Thymus (tissue), 11 donors: Measurements from ENCODE around the gene KAZALD1. TPM values are rescaled to one million over a fixed set of nuclear protein-coding genes. Genes with fewer than 3 reads are reported as not detected.
A peak's percentile ranks its signal among the peaks of the same experiment; 100 is the strongest.

ENCODE experiments used
- DNase-seq, 9 donors: peaks; one replicate each; pipeline ENCODE4 v3.0.0-alpha.2; 2013; ENCODE audit warnings: low spot score in 9 of 9, low read depth in 6 of 9, missing footprints in 1 of 9
- H3K27ac ChIP-seq, 2 donors: one replicate each; pipeline ENCODE4 v1.5.1; 2013; ENCODE audit warnings: control low read depth in 1 of 2, low read depth in 1 of 2, low read length in 1 of 2, mild to moderate bottlenecking in 1 of 2, moderate library complexity in 1 of 2
- H3K27me3 ChIP-seq, 2 donors: one replicate each; pipeline ENCODE4 v1.5.1; 2013; ENCODE audit warnings: low read length in 1 of 2; ENCODE audit not compliant: control insufficient read depth in 2 of 2, insufficient read depth in 1 of 2
- H3K36me3 ChIP-seq, 2 donors: one replicate each; pipeline ENCODE4 v1.5.1; 2013; ENCODE audit warnings: low read length in 1 of 2, mild to moderate bottlenecking in 1 of 2, moderate library complexity in 1 of 2; ENCODE audit not compliant: control insufficient read depth in 2 of 2, insufficient read depth in 2 of 2
- H3K4me1 ChIP-seq, 2 donors: one replicate each; pipeline ENCODE4 v1.5.1; 2013; ENCODE audit warnings: low read length in 2 of 2; ENCODE audit not compliant: control insufficient read depth in 2 of 2, insufficient read depth in 2 of 2
- H3K4me3 ChIP-seq, 2 donors: one replicate each; pipeline ENCODE4 v1.5.1; 2013; ENCODE audit warnings: low read length in 2 of 2, control low read depth in 1 of 2, mild to moderate bottlenecking in 1 of 2
- H3K9me3 ChIP-seq, 2 donors: one replicate each; pipeline ENCODE4 v1.5.1; 2013; ENCODE audit warnings: low read length in 1 of 2, mild to moderate bottlenecking in 1 of 2; ENCODE audit not compliant: control insufficient read depth in 2 of 2, insufficient read depth in 1 of 2
- WGBS: extraction: QIAGEN DNeasy Blood & Tissue Kit; methylation state at CpG from one replicate; pipeline ENCODE4 v1.1.7; 2013; 5-methylcytosine and 5-hydroxymethylcytosine counted together
- polyA plus RNA-seq: library from polyadenylated mRNA; stranded (reverse); fragments of 200-250 nt; gene quantifications from one replicate; pipeline ENCODE4 v1.2.3, GENCODE V29; 2013
- total RNA-seq: library from RNA; stranded (reverse); fragments of 120-200 nt; gene quantifications from one replicate; pipeline ENCODE4 v1.2.4, GENCODE V29; 2013
- donor health status: healthy.

KAZALD1 gene
- total and polyA plus RNA-seq, 2 donors, result 2.3 to 2.8 TPM

DNA sequence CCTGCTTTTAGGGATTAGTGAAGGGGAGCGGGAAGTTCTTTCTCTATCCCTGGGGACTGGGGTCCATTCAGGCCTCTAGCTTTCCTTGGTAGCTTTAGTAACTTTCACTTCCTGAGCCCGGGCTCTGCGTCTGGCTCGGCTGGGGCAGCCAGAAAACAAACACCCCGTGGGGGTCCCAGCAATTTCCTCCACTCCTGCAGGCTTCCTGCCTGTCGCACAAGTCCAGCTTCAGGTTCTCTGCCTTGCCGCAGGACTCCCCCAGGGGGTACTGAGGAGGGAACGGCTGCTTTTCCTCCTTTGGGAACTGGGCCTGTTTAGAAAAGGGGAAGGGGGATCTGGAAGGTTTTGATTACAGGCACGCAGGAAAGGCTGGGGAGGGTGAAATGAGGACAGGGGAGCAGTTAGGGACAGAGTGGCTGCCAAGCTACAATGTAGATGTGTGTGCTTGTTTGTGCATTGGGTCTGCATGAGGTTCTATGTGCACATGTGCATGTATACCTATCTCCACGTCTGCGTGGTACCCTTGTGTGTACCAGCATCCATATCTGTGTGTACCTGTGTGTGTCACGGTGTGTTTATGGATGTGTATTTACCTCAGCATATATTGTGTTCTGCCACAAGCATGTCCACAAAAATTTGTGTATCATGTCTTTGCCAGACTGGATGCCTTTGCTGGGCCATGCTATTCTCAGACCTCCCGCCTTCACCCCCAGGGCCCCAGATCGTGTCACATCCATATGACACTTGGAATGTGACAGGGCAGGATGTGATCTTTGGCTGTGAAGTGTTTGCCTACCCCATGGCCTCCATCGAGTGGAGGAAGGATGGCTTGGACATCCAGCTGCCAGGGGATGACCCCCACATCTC lies 2.0 kb downstream of the KAZALD1 start:
- Histone ChIP-seq H3K27me3 (peaks cover 64 to 72% of the 10 kb centered on the region in 2 donors), H3K27ac (no peak overlapping the region), H3K4me3 (no peak overlapping the region), H3K9me3 (peaks cover 0 to 17% of the 10 kb centered on the region in 2 donors), H3K4me1 (peaks cover 31 to 56% of the 10 kb centered on the region in 2 donors), H3K36me3 (no peaks in the 10 kb centered on the region)
- no peak for DNase-seq
- 25% methylated on average over 15 of the region's 15 CpGs for WGBS

DNA sequence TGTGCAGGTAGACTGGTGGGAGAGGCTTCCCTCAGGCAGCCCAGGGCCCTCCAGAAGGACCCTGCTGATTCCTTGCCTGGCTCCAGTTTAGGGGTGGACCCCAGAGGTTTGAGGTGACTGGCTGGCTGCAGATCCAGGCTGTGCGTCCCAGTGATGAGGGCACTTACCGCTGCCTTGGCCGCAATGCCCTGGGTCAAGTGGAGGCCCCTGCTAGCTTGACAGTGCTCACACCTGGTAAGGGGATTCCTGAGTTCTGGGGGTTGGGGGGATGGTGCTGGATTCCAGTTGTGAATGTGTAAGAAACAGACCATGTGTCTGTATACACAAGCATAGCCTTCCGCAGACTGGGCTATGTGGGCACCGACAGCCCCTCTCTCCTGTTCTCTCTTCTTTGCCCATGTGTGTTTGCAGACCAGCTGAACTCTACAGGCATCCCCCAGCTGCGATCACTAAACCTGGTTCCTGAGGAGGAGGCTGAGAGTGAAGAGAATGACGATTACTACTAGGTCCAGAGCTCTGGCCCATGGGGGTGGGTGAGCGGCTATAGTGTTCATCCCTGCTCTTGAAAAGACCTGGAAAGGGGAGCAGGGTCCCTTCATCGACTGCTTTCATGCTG lies 2.7 kb downstream of the KAZALD1 start:
- DNase-seq, result no peak
- Histone ChIP-seq H3K27me3 (peaks cover 64 to 72% of the 10 kb centered on the region in 2 donors), H3K4me1 (peaks cover 28 to 54% of the 10 kb centered on the region in 2 donors), H3K9me3 (peaks cover 0 to 17% of the 10 kb centered on the region in 2 donors), H3K36me3 (no peaks in the 10 kb centered on the region), H3K27ac (no peak overlapping the region), H3K4me3 (no peak overlapping the region)
- WGBS, result 97% methylated on average over 9 of the region's 9 CpGs

DNA sequence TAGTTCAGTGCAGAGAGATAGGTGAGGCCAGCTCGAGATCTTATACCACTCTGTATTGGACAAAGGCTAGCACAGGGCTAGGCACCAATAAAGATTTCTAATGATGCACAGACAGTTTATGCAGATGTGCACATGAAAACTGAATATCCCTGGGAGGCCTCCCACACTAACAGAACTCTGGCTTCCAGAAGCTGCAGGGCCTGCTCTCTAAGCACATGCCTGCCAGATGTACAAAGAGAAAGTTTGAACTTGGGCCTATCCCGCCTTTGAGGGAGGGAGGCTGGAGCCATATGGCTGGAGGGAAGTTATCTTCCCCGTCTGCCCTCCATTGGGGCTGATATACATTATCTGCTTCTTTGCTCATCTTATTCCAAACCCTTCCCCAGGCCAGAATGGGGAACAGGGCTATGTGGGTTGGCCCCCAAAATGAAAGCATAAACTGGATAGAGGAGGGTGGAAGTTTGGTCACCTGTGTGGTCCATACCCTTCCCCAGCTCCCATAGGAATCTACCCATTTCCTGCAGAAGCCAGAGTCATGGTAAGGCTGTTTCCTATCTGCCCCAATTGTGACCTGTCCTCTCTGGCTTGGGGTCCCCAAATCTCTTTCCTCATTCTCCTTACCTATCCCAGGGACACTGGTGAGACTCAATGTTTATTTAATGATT lies 3.8 kb downstream of the KAZALD1 start:
- Histone ChIP-seq H3K9me3 (peaks cover 0 to 17% of the 10 kb centered on the region in 2 donors), H3K4me3 (no peak overlapping the region), H3K27me3 (peaks cover 64 to 81% of the 10 kb centered on the region in 2 donors), H3K27ac (no peak overlapping the region), H3K36me3 (no peaks in the 10 kb centered on the region), H3K4me1 (peaks cover 28 to 45% of the 10 kb centered on the region in 2 donors)
- WGBS, result 88% methylated on average over 3 of the region's 3 CpGs
- DNase-seq, result no peak

DNA sequence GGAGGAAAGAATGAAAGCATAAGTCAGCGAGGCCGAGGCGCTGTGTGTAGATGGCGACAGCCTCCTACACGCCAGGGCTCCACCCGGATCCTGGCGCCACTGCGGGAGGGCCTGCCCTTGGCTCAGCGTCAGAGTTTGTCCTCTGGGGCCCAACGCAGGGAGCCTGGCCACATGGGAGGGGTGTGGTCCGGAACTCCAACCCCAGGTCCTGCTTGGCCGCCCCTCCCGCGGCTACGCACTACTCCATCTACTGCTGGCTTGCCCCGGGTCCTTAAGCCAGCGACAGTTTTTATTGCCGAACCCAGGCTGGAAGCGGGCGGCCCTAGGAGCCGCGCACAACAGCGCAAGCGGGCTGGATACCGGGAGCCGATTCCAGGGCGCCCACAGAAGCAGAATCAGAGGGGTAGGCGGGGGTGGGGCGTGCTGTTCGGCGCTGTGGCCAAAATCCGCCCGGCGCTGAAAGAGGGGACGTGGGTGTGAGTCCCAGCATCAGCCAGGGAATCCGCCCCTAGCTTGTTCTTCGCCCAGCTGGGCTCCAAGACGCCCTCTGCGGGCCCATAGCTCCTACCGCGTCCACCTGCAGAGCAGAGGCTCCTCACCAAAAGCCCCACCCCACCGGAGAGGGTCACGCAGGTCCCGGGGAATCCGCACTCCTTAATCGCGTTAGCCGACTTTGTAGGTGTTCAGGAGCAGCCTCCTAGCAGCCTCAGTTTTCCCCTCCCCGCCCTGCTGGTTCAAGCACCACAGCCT lies 4.5 kb downstream of the KAZALD1 start:
- Histone ChIP-seq H3K4me3 (peak overlapping the region in 1 of 2 donors; percentile 44), H3K36me3 (no peaks in the 10 kb centered on the region), H3K27me3 (peaks cover 62 to 82% of the 10 kb centered on the region in 2 donors), H3K9me3 (peaks cover 0 to 17% of the 10 kb centered on the region in 2 donors), H3K27ac (no peak overlapping the region), H3K4me1 (peaks cover 26 to 41% of the 10 kb centered on the region in 2 donors)
- WGBS, result 11% methylated on average over 49 of the region's 49 CpGs
- DNase-seq, result peak in 1 of 9 donors; percentile 56

DNA sequence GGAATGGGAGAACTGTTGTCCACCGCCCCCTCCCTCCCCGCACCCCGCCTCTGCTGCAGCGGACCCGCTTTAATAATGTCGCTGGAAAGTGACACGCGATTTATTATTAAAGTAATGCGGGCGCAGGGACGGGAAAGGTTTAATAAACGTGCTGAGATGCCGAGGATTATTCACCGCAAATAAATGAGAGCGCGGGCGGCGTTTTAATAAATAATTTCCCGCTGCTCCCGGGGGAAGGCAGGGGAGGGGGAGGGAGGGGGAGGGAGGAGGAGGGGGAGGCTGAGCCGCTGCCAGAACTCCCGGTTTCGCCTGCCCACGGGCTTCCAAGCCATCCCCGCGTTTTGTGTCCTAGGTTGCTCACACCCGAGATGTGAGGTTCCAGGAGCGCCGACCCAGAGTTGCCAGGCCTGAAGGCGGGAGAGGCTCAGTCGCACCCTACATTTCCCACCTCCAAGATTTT lies 5.1 kb downstream of the KAZALD1 start:
- H3K27ac ChIP-seq, result no peak overlapping the region
- peaks cover 0 to 17% of the 10 kb centered on the region in 2 donors for H3K9me3 ChIP-seq
- peaks cover 57 to 82% of the 10 kb centered on the region in 2 donors for H3K27me3 ChIP-seq
- DNase-seq, result no peak
- H3K4me3 ChIP-seq, result peak overlapping the region; percentile 35 to 44
- peaks cover 21 to 35% of the 10 kb centered on the region in 2 donors for H3K4me1 ChIP-seq
- 3% methylated on average over 31 of the region's 31 CpGs for WGBS
- no peaks in the 10 kb centered on the region for H3K36me3 ChIP-seq

DNA sequence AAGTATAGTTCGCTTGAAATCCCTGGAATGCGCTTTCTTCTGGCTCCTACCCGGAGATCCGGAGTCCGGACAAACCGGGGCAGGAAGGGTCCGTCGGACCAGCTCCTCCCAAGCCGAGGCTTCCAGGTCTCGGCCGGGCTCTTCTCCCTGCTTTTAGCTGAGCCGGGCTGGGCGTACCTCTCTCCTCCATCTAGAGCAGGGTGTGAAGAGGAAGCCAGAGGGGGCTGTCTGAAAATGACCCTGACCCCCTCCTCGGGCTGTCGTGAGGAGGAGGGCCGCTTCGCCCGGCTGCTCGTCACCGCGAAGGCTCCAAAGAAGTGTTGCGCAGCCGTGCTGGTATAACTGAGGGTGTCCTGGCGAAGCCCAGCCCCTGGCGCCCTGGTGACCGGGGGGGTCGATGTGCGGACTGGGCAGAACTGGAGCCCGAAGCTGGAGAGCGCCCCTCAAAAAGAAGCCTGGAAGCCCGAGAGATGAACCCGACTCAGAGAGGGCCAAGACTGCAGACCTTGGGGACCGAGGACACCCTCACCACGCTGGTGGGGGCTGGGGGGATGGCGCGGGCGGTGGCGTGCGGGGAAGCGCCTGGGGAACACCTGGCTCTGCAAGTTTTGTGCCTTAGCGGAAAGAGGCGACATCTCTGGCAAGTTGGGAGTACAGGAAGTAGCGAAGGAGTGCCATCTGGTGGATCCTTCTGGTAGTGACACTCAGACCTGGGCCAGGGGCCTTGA lies 5.7 kb downstream of the KAZALD1 start:
- Histone ChIP-seq H3K4me3 (peak overlapping the region; percentile 35 to 44), H3K27ac (no peak overlapping the region), H3K9me3 (peaks cover 0 to 14% of the 10 kb centered on the region in 2 donors), H3K36me3 (no peaks in the 10 kb centered on the region), H3K4me1 (peaks cover 15 to 29% of the 10 kb centered on the region in 2 donors), H3K27me3 (peaks cover 56 to 82% of the 10 kb centered on the region in 2 donors)
- peak; percentile 54 to 88 (median 73) for DNase-seq
- WGBS, result 2% methylated on average over 43 of the region's 43 CpGs

DNA sequence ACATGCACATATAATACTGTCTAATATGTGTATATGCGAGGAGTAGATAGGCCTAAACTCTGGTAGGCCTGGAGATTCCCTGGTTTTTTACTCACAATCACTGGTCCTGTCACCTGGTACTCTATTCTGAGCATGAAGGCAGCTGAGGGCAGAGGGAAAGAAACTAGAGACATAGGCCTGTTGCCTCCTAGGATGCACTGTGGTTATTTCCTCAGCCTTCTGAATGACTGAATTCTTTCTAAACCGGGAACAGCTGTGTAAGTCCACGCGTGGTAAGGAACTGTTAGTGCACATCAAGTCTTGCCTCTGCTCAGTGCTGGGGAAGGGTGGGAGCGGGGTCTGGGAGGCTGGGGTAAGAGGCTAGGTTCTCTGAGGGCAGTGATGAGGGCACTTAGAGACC lies 7.7 kb downstream of the KAZALD1 start:
- DNase-seq, result no peak
- Histone ChIP-seq H3K9me3 (peaks cover 2 to 7% of the 10 kb centered on the region in 2 donors), H3K4me1 (peaks cover 11 to 16% of the 10 kb centered on the region in 2 donors), H3K4me3 (no peak overlapping the region), H3K27ac (no peak overlapping the region), H3K36me3 (no peaks in the 10 kb centered on the region), H3K27me3 (peaks cover 56 to 82% of the 10 kb centered on the region in 2 donors)
- 86% methylated on average over 5 of the region's 5 CpGs for WGBS

DNA sequence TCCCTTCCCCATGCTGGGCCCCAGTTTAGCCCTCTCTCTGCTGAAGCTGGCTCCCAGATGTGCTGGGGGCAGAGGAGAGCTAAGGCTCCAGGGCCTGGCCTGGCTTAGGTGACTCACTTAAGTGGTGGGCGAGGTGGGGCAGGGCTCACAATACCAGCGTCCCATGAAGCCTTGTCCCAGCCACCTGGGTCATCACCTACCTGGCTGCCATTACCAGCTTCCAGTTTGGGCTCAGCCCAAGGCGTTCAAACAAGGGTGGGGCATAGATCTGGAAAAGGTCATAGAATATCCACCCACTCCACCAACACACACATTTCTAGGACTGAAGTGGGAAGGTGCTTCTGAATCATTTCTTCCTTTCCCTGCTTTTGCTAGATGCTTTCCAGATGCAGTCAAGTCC lies 8.3 kb downstream of the KAZALD1 start:
- DNase-seq, result no peak

More for the DNA sequence above, 8.3 kb downstream of the KAZALD1 start:
- no peaks in the 10 kb centered on the region for H3K36me3 ChIP-seq
- H3K4me1 ChIP-seq, result peaks cover 11 to 16% of the 10 kb centered on the region in 2 donors
- H3K27ac ChIP-seq, result no peak overlapping the region
- WGBS, result 91% methylated on average over 3 of the region's 3 CpGs
- H3K4me3 ChIP-seq, result no peak overlapping the region
- H3K27me3 ChIP-seq, result peaks cover 49 to 82% of the 10 kb centered on the region in 2 donors
- H3K9me3 ChIP-seq, result peaks cover 2 to 5% of the 10 kb centered on the region in 2 donors
